WTC11 (cell line): Measurements from ENCODE around the gene NAA80. TPM values are rescaled to one million over a fixed set of nuclear protein-coding genes. Genes with fewer than 3 reads are reported as not detected.

Experiments used
- ATAC-seq: fragments of 200-7000 bp; cut with Tn5 transposase; 2 replicates; pipeline ENCODE4 v1.10.0; 2021; ENCODE audit warnings: mild to moderate bottlenecking, moderate library complexity
- CTCF ChIA-PET: fragments of 300-600 bp; sonication (Branson Sonifier 250); formaldehyde crosslinking; loops from one replicate; lab custom pipeline; 2021; ENCODE audit warnings: antibody characterized with exemption; lab: Charles Lee
- POLR2A ChIA-PET: fragments of 350-600 bp; sonication (Branson Sonifier 250); formaldehyde crosslinking; loops from one replicate; lab custom pipeline; 2021; ENCODE audit warnings: antibody characterized with exemption; lab: Charles Lee
- DNase-seq: peaks from one replicate; pipeline ENCODE4 v3.0.0; 2021; ENCODE audit warnings: low spot score
- H3K27ac Mint-ChIP-seq: 2 replicates; pipeline ENCODE4 v1.8.0; 2021; ENCODE audit warnings: mixed read lengths
- H3K27me3 Mint-ChIP-seq: 2 replicates; pipeline ENCODE4 v1.8.0; 2021; ENCODE audit warnings: low read depth, mild to moderate bottlenecking, moderate library complexity, mixed read lengths
- H3K36me3 Mint-ChIP-seq: 2 replicates; pipeline ENCODE4 v1.8.0; 2021; ENCODE audit warnings: mixed read lengths
- H3K4me1 Mint-ChIP-seq: 2 replicates; pipeline ENCODE4 v1.8.0; 2022; ENCODE audit warnings: mixed read lengths
- H3K4me3 Mint-ChIP-seq: 2 replicates; pipeline ENCODE4 v1.8.0; 2021; ENCODE audit warnings: mild to moderate bottlenecking, moderate library complexity, mixed read lengths
- H3K9me3 Mint-ChIP-seq: 2 replicates; pipeline ENCODE4 v1.8.0; 2021; ENCODE audit warnings: mixed read lengths
- AFF4 ChIP-seq: sonication (generic); formaldehyde crosslinking; IDR thresholded peaks from 2 replicates; pipeline ENCODE4 v1.8.1; 2023; ENCODE audit warnings: mild to moderate bottlenecking, missing genetic modification reagents, borderline replicate concordance
- ATF1 ChIP-seq: sonication (generic); formaldehyde crosslinking; IDR thresholded peaks from 2 replicates; pipeline ENCODE4 v1.8.1; 2023; ENCODE audit warnings: mild to moderate bottlenecking, moderate library complexity, missing genetic modification reagents
- ATF6 ChIP-seq: sonication (generic); formaldehyde crosslinking; IDR thresholded peaks from 2 replicates; pipeline ENCODE4 v1.8.1; 2023; ENCODE audit warnings: mild to moderate bottlenecking, missing genetic modification reagents
- CDX4 ChIP-seq: fragments of 250-450 bp; sonication (Bioruptor Pico); IDR thresholded peaks from 2 replicates; pipeline ENCODE4 v1.9.0; 2021; ENCODE audit warnings: moderate library complexity, mild to moderate bottlenecking, inconsistent platforms, borderline replicate concordance
- E2F1 ChIP-seq: sonication (generic); formaldehyde crosslinking; IDR thresholded peaks from 2 replicates; pipeline ENCODE4 v1.8.0; 2022; ENCODE audit warnings: mild to moderate bottlenecking, missing genetic modification reagents
- E2F4 ChIP-seq: sonication (generic); formaldehyde crosslinking; IDR thresholded peaks from 2 replicates; pipeline ENCODE4 v1.8.1; 2022; ENCODE audit warnings: low read depth, mild to moderate bottlenecking, moderate library complexity, missing genetic modification reagents, borderline replicate concordance
- FOXK1 ChIP-seq: sonication (generic); formaldehyde crosslinking; IDR thresholded peaks from 2 replicates; pipeline ENCODE4 v1.8.0; 2022; ENCODE audit warnings: mild to moderate bottlenecking, moderate library complexity, missing genetic modification reagents
- FOXP1 ChIP-seq: sonication (generic); formaldehyde crosslinking; IDR thresholded peaks from 2 replicates; pipeline ENCODE4 v1.8.0; 2022; ENCODE audit warnings: missing genetic modification reagents, mild to moderate bottlenecking, moderate library complexity, borderline replicate concordance
- HMGXB4 ChIP-seq: sonication (generic); formaldehyde crosslinking; IDR thresholded peaks from 2 replicates; pipeline ENCODE4 v1.8.1; 2023; ENCODE audit warnings: mild to moderate bottlenecking, moderate library complexity, missing genetic modification reagents
- MXD4 ChIP-seq: fragments of 250-450 bp; sonication (Bioruptor Pico); IDR thresholded peaks from 2 replicates; pipeline ENCODE4 v1.8.0; 2021; ENCODE audit warnings: mild to moderate bottlenecking, moderate library complexity, borderline replicate concordance
- NR3C1 ChIP-seq: sonication (generic); formaldehyde crosslinking; conservative IDR thresholded peaks from 2 replicates; pipeline ENCODE4 v1.8.1; 2023; ENCODE audit warnings: low read depth, mild to moderate bottlenecking, missing genetic modification reagents
- SMAD4 ChIP-seq: sonication (generic); formaldehyde crosslinking; IDR thresholded peaks from 2 replicates; pipeline ENCODE4 v1.8.0; 2022; ENCODE audit warnings: mild to moderate bottlenecking, missing genetic modification reagents
- TCF7 ChIP-seq: sonication (generic); formaldehyde crosslinking; IDR thresholded peaks from 2 replicates; pipeline ENCODE4 v1.8.0; 2022; ENCODE audit warnings: mild to moderate bottlenecking, low read depth, missing genetic modification reagents, moderate library complexity
- USF1 ChIP-seq: sonication (generic); formaldehyde crosslinking; IDR thresholded peaks from 2 replicates; pipeline ENCODE4 v1.8.0; 2022; ENCODE audit warnings: mild to moderate bottlenecking, missing genetic modification reagents
- ZNF671 ChIP-seq: fragments of 250-450 bp; sonication (Bioruptor Pico); IDR thresholded peaks from 2 replicates; pipeline ENCODE4 v1.8.0; 2021; ENCODE audit warnings: mild to moderate bottlenecking
- total RNA-seq: library from RNA; stranded (reverse); gene quantifications from 3 replicates; pipeline ENCODE4 v1.2.3, GENCODE V29; 2021
- TF ChIP-seq, protein P1 (sequence below): sonication (generic); formaldehyde crosslinking; IDR thresholded peaks from 2 replicates; pipeline ENCODE4 v1.8.1; 2022; ENCODE audit warnings: missing genetic modification reagents, borderline replicate concordance
- TF ChIP-seq, protein P2 (sequence below): sonication (generic); formaldehyde crosslinking; IDR thresholded peaks from 2 replicates; pipeline ENCODE4 v1.8.0; 2022; ENCODE audit warnings: mild to moderate bottlenecking, missing genetic modification reagents
- TF ChIP-seq, protein P3 (sequence below): sonication (generic); formaldehyde crosslinking; IDR thresholded peaks from 2 replicates; pipeline ENCODE4 v1.8.0; 2023; ENCODE audit warnings: missing genetic modification reagents, mild to moderate bottlenecking, borderline replicate concordance

The NAA80 gene
- total RNA-seq, 1 experiment from 2014 or later, result 17.3 TPM

- no peak for DNase-seq
- no peak for TF ChIP-seq FOXP1
- no peak for TF ChIP-seq CDX4 (CRISPR knock-in tag)
- no peak for TF ChIP-seq TCF7 (CRISPR knock-in tag)
- no peak for TF ChIP-seq NR3C1 (CRISPR knock-in tag)
- TF ChIP-seq, protein P1, sequence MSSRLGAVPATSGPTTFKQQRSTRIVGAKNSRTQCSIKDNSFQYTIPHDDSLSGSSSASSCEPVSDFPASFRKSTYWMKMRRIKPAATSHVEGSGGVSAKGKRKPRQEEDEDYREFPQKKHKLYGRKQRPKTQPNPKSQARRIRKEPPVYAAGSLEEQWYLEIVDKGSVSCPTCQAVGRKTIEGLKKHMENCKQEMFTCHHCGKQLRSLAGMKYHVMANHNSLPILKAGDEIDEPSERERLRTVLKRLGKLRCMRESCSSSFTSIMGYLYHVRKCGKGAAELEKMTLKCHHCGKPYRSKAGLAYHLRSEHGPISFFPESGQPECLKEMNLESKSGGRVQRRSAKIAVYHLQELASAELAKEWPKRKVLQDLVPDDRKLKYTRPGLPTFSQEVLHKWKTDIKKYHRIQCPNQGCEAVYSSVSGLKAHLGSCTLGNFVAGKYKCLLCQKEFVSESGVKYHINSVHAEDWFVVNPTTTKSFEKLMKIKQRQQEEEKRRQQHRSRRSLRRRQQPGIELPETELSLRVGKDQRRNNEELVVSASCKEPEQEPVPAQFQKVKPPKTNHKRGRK, result no peak
- TF ChIP-seq SMAD4 (CRISPR knock-in tag), result no peak
- no peak for TF ChIP-seq USF1 (CRISPR knock-in tag)
- no peak for TF ChIP-seq AFF4
- TF ChIP-seq ATF1 (CRISPR knock-in tag), result no peak
- no peak for TF ChIP-seq ZNF671
- no peak for TF ChIP-seq ATF6 (CRISPR knock-in tag)
- TF ChIP-seq E2F4, result no peak
- no peak for TF ChIP-seq E2F1 (CRISPR knock-in tag)
- TF ChIP-seq MXD4, result no peak
- TF ChIP-seq, protein P2, sequence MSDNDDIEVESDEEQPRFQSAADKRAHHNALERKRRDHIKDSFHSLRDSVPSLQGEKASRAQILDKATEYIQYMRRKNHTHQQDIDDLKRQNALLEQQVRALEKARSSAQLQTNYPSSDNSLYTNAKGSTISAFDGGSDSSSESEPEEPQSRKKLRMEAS (CRISPR knock-in tag), result no peak
- TF ChIP-seq HMGXB4 (CRISPR knock-in tag), result no peak
- no peak for TF ChIP-seq FOXK1 (CRISPR knock-in tag)
- TF ChIP-seq, protein P3, sequence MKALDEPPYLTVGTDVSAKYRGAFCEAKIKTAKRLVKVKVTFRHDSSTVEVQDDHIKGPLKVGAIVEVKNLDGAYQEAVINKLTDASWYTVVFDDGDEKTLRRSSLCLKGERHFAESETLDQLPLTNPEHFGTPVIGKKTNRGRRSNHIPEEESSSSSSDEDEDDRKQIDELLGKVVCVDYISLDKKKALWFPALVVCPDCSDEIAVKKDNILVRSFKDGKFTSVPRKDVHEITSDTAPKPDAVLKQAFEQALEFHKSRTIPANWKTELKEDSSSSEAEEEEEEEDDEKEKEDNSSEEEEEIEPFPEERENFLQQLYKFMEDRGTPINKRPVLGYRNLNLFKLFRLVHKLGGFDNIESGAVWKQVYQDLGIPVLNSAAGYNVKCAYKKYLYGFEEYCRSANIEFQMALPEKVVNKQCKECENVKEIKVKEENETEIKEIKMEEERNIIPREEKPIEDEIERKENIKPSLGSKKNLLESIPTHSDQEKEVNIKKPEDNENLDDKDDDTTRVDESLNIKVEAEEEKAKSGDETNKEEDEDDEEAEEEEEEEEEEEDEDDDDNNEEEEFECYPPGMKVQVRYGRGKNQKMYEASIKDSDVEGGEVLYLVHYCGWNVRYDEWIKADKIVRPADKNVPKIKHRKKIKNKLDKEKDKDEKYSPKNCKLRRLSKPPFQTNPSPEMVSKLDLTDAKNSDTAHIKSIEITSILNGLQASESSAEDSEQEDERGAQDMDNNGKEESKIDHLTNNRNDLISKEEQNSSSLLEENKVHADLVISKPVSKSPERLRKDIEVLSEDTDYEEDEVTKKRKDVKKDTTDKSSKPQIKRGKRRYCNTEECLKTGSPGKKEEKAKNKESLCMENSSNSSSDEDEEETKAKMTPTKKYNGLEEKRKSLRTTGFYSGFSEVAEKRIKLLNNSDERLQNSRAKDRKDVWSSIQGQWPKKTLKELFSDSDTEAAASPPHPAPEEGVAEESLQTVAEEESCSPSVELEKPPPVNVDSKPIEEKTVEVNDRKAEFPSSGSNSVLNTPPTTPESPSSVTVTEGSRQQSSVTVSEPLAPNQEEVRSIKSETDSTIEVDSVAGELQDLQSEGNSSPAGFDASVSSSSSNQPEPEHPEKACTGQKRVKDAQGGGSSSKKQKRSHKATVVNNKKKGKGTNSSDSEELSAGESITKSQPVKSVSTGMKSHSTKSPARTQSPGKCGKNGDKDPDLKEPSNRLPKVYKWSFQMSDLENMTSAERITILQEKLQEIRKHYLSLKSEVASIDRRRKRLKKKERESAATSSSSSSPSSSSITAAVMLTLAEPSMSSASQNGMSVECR (CRISPR knock-in tag), result no peak
- POLR2A ChIA-PET, result interaction anchor here (0.8 to 0.9 kb wide), 2 partner anchors 8 to 53 kb away, joined by 3 read pairs; partner anchors contain the start of gene IFRD2
Measured at GRCh38 chr3:50345008-50345407, 45.8 kb upstream of the NAA80 start.

More at GRCh38 chr3:50345008-50345407, 45.8 kb upstream of the NAA80 start:
- peaks cover 66% of the 10 kb centered on the region for H3K27me3 Mint-ChIP-seq
- peaks cover 9% of the 10 kb centered on the region for H3K4me1 Mint-ChIP-seq
- no peaks in the 10 kb centered on the region for H3K9me3 Mint-ChIP-seq
- no peak for ATAC-seq
- peak overlapping the region; percentile 75 for H3K4me3 Mint-ChIP-seq
- H3K36me3 Mint-ChIP-seq, result peaks cover 7% of the 10 kb centered on the region; the same call in 1 of the 2 replicates
- CTCF ChIA-PET, result interaction anchor here (0.6 to 2.0 kb wide), 9 partner anchors 12 to 265 kb away, joined by 3 to 8 read pairs (median 4); partner anchors contain the start of gene HYAL2
- H3K27ac Mint-ChIP-seq, result no peak overlapping the region
